B cell (primary cell): Measurements from ENCODE around the gene WDR54.

Source experiments
- EZH2 ChIP-seq: IDR thresholded peaks from 2 replicates; pipeline ENCODE4 v1.6.1; 2012; ENCODE audit warnings: borderline replicate concordance, low read depth, mild to moderate bottlenecking, moderate library complexity, low read length; ENCODE audit not compliant: insufficient read depth, poor library complexity, severe bottlenecking
- TF ChIP-seq, protein P1 (sequence below): fragments of 200-600 bp; IDR thresholded peaks from one replicate; pipeline ENCODE4 v1.8.0; 2022; ENCODE audit warnings: antibody characterized with exemption, mild to moderate bottlenecking

DNA sequence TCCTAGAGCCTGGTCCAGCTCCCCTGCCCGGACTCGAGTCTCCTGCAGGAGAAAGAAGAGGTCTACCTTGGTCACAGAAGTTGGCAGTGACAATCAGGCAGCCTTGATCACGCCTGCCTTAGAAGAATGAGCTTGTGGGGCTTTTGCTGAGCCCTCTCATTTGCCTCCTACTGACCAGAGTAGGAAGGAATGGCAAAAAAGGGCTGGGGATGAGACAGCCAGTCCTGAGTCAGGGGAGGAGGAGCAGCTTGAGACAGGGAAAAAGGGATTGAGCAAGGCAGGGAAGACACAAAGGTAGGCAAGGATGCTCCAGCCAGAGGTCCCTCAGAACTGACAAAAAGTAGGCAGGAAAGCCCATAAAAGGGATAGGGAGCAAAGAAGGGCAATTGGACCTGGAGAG is 6.0 kb downstream of the WDR54 start:
- TF ChIP-seq, protein P1, sequence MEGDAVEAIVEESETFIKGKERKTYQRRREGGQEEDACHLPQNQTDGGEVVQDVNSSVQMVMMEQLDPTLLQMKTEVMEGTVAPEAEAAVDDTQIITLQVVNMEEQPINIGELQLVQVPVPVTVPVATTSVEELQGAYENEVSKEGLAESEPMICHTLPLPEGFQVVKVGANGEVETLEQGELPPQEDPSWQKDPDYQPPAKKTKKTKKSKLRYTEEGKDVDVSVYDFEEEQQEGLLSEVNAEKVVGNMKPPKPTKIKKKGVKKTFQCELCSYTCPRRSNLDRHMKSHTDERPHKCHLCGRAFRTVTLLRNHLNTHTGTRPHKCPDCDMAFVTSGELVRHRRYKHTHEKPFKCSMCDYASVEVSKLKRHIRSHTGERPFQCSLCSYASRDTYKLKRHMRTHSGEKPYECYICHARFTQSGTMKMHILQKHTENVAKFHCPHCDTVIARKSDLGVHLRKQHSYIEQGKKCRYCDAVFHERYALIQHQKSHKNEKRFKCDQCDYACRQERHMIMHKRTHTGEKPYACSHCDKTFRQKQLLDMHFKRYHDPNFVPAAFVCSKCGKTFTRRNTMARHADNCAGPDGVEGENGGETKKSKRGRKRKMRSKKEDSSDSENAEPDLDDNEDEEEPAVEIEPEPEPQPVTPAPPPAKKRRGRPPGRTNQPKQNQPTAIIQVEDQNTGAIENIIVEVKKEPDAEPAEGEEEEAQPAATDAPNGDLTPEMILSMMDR: no peak
- no peak for TF ChIP-seq EZH2
